Neural cell (in vitro differentiated cells): ENCODE data around the gene STIM1. TPM values are rescaled to one million over a fixed set of nuclear protein-coding genes. Genes with fewer than 3 reads are reported as not detected.

Source experiments
- H2AFZ ChIP-seq: fragments of 200-600, 300-800 bp; sonication (generic), shearing (Covaris generic); 2 replicates; pipeline ENCODE4 v1.6.0; 2014; ENCODE audit warnings: low read depth, mild to moderate bottlenecking, antibody characterized with exemption, low read length, moderate library complexity
- H3F3A ChIP-seq: fragments of 200-600 bp; shearing (Covaris generic); 2 replicates; pipeline ENCODE4 v1.6.1; 2016; ENCODE audit warnings: mild to moderate bottlenecking, moderate library complexity, mixed read lengths, antibody characterized with exemption, low read length; ENCODE audit not compliant: insufficient read depth, poor library complexity, severe bottlenecking
- H3K27ac ChIP-seq: fragments of 200-600, 300-800 bp; sonication (generic), shearing (Covaris generic); 2 replicates; pipeline ENCODE4 v1.5.1; 2014; ENCODE audit warnings: mild to moderate bottlenecking, low read length, moderate library complexity
- H3K27me3 ChIP-seq: fragments of 300-800, 200-600 bp; sonication (generic), shearing (Covaris generic); 2 replicates; pipeline ENCODE4 v1.6.0; 2014; ENCODE audit warnings: mild to moderate bottlenecking, low read depth, low read length, moderate library complexity; ENCODE audit not compliant: insufficient read depth
- H3K36me3 ChIP-seq: fragments of 300-800, 200-600 bp; sonication (generic), shearing (Covaris generic); 2 replicates; pipeline ENCODE4 v1.5.1; 2014; ENCODE audit warnings: mild to moderate bottlenecking, antibody characterized with exemption, low read length, moderate library complexity; ENCODE audit not compliant: insufficient read depth
- H3K4me2 ChIP-seq: fragments of 300-800, 200-600 bp; sonication (generic), shearing (Covaris generic); 2 replicates; pipeline ENCODE4 v1.6.0; 2014; ENCODE audit warnings: mild to moderate bottlenecking, low read length
- H3K4me3 ChIP-seq: fragments of 300-800, 200-600 bp; sonication (generic), shearing (Covaris generic); 2 replicates; pipeline ENCODE4 v1.5.1; 2014; ENCODE audit warnings: mild to moderate bottlenecking, low read length, moderate library complexity
- H3K79me2 ChIP-seq: fragments of 200-600 bp; shearing (Covaris generic); replicated peaks from 2 replicates; pipeline ENCODE4 v1.6.0; 2014; ENCODE audit warnings: mild to moderate bottlenecking, low read length, moderate library complexity; ENCODE audit not compliant: insufficient read depth
- H3K9ac ChIP-seq: fragments of 300-800, 200-600 bp; sonication (generic), shearing (Covaris generic); 2 replicates; pipeline ENCODE4 v1.6.1; 2016; ENCODE audit warnings: mild to moderate bottlenecking, low read length, mixed read lengths
- H3K9me2 ChIP-seq: fragments of 200-600 bp; shearing (Covaris generic); 2 replicates; pipeline ENCODE4 v1.6.1; 2016; ENCODE audit warnings: mild to moderate bottlenecking, low read length, mixed read lengths; ENCODE audit not compliant: insufficient read depth
- H3K9me3 ChIP-seq: fragments of 200-600, 300-800 bp; sonication (generic), shearing (Covaris generic); 2 replicates; pipeline ENCODE4 v1.6.1; 2016; ENCODE audit warnings: mild to moderate bottlenecking, mixed run types, low read length, moderate library complexity, mixed read lengths
- H4K20me1 ChIP-seq: fragments of 200-600 bp; shearing (Covaris generic); 2 replicates; pipeline ENCODE4 v1.6.1; 2016; ENCODE audit warnings: mild to moderate bottlenecking, mixed run types; ENCODE audit not compliant: insufficient read depth
- EP300 ChIP-seq: fragments of 450-650 bp; conservative IDR thresholded peaks from 2 replicates; pipeline ENCODE4 v1.6.1; 2014; ENCODE audit warnings: antibody characterized with exemption, mild to moderate bottlenecking, moderate library complexity; ENCODE audit not compliant: poor library complexity, severe bottlenecking
- EZH2 ChIP-seq: fragments of 200-600, 300-800 bp; shearing (Covaris generic), sonication (generic); IDR thresholded peaks from 2 replicates; pipeline ENCODE4 v1.6.1; 2014; ENCODE audit warnings: antibody characterized with exemption, low read length, borderline replicate concordance, mild to moderate bottlenecking; ENCODE audit not compliant: insufficient read depth, poor library complexity, severe bottlenecking
- MXI1 ChIP-seq: fragments of 450-650 bp; conservative IDR thresholded peaks from 2 replicates; pipeline ENCODE4 v1.6.1; 2014; ENCODE audit warnings: antibody characterized with exemption, mild to moderate bottlenecking; ENCODE audit not compliant: poor library complexity, severe bottlenecking
- POLR2AphosphoS5 ChIP-seq: IDR thresholded peaks from 2 replicates; pipeline ENCODE4 v1.6.1; 2012
- RAD21 ChIP-seq: fragments of 450-650 bp; conservative IDR thresholded peaks from 2 replicates; pipeline ENCODE4 v1.6.1; 2014; ENCODE audit warnings: antibody characterized with exemption, mild to moderate bottlenecking, moderate library complexity
- SMC3 ChIP-seq: fragments of 450-650 bp; conservative IDR thresholded peaks from 2 replicates; pipeline ENCODE4 v1.6.1; 2014; ENCODE audit warnings: antibody characterized with exemption, mild to moderate bottlenecking, moderate library complexity; ENCODE audit not compliant: poor library complexity
- TAF1 ChIP-seq: IDR thresholded peaks from 2 replicates; pipeline ENCODE4 v1.6.1; 2012; ENCODE audit warnings: low read depth
- polyA plus RNA-seq: library from polyadenylated mRNA; depleted of rRNA; stranded (reverse); fragments of >200 nt; gene quantifications from 2 replicates; pipeline ENCODE4 v1.2.3, GENCODE V29; 2014
- TF ChIP-seq, protein P1 (sequence below): IDR thresholded peaks from 2 replicates; pipeline ENCODE4 v1.6.1; 2012; ENCODE audit warnings: borderline replicate concordance
- TF ChIP-seq, protein P2 (sequence below): fragments of 450-650 bp; IDR thresholded peaks from 2 replicates; pipeline ENCODE4 v1.5.1; 2014; ENCODE audit warnings: antibody characterized with exemption, mild to moderate bottlenecking, moderate library complexity; ENCODE audit not compliant: poor library complexity, severe bottlenecking

STIM1 gene
- polyA plus RNA-seq, 1 donor from 2014 or later = 14.5 TPM

DNA sequence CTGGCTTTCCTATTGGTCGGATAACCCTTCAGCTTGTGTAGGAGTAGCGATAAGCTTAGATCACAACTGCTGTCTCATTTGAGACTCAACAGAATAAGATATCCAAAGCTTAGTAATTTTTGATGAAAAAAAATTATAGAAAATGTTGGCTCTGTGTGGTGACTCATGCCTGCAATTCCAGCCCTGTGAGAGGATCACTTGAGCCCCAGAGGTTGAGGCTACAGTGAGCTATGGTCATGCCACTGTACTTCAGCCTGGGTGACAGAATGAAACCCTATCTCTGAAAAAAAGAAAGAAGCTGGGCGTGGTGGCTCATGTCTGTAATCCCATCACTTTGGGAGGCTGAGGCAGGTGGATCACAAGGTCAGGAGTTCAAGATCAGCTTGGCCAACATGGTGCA, 183.5 kb downstream of the STIM1 start:
- no peaks in the 10 kb centered on the region for H3K79me2 ChIP-seq
- H3K9me3 ChIP-seq = no peaks in the 10 kb centered on the region
- H3K27ac ChIP-seq = no peak overlapping the region
- no peaks in the 10 kb centered on the region for H3F3A ChIP-seq
- no peaks in the 10 kb centered on the region for H3K27me3 ChIP-seq
- H3K36me3 ChIP-seq = no peaks in the 10 kb centered on the region
- H3K9ac ChIP-seq = no peak overlapping the region
- no peaks in the 10 kb centered on the region for H4K20me1 ChIP-seq
- H2AFZ ChIP-seq = no peak overlapping the region
- H3K4me3 ChIP-seq = no peak overlapping the region
- TF ChIP-seq EP300 (no peak), RAD21 (no peak)
- no peak overlapping the region for H3K4me2 ChIP-seq
- no peaks in the 10 kb centered on the region for H3K9me2 ChIP-seq

DNA sequence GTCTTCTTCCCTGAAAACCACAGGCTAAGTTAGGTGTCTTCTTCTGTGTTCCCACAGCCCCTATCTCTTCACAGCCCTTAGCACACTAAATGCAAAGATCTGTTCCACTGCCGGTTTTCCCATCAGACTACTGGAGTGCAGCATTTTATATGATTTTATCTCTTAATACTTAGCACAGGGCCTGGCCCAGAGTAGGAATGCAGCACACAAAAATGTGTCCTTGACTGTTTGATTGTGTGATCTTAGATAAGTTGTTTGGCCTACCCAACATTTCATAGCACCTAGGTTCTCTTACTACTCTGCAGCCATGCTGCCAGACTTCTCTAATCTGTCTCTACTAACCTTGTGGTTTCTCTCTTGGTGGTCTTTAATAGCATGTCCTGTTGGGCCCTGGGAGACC, 185.0 kb downstream of the STIM1 start:
- Histone ChIP-seq H4K20me1 (no peaks in the 10 kb centered on the region), H3K36me3 (no peaks in the 10 kb centered on the region), H3K27ac (no peak overlapping the region), H2AFZ (no peak overlapping the region), H3K79me2 (no peaks in the 10 kb centered on the region), H3K4me3 (no peak overlapping the region), H3F3A (no peaks in the 10 kb centered on the region), H3K9me2 (no peaks in the 10 kb centered on the region), H3K9me3 (no peaks in the 10 kb centered on the region), H3K27me3 (no peaks in the 10 kb centered on the region), H3K4me2 (no peak overlapping the region), H3K9ac (no peak overlapping the region)
- TF ChIP-seq POLR2AphosphoS5 (no peak), EP300 (no peak), RAD21 (no peak), MXI1 (no peak), SMC3 (no peak), EZH2 (no peak), TAF1 (no peak)
- TF ChIP-seq, protein P1, sequence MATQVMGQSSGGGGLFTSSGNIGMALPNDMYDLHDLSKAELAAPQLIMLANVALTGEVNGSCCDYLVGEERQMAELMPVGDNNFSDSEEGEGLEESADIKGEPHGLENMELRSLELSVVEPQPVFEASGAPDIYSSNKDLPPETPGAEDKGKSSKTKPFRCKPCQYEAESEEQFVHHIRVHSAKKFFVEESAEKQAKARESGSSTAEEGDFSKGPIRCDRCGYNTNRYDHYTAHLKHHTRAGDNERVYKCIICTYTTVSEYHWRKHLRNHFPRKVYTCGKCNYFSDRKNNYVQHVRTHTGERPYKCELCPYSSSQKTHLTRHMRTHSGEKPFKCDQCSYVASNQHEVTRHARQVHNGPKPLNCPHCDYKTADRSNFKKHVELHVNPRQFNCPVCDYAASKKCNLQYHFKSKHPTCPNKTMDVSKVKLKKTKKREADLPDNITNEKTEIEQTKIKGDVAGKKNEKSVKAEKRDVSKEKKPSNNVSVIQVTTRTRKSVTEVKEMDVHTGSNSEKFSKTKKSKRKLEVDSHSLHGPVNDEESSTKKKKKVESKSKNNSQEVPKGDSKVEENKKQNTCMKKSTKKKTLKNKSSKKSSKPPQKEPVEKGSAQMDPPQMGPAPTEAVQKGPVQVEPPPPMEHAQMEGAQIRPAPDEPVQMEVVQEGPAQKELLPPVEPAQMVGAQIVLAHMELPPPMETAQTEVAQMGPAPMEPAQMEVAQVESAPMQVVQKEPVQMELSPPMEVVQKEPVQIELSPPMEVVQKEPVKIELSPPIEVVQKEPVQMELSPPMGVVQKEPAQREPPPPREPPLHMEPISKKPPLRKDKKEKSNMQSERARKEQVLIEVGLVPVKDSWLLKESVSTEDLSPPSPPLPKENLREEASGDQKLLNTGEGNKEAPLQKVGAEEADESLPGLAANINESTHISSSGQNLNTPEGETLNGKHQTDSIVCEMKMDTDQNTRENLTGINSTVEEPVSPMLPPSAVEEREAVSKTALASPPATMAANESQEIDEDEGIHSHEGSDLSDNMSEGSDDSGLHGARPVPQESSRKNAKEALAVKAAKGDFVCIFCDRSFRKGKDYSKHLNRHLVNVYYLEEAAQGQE = no peak
- TF ChIP-seq, protein P2, sequence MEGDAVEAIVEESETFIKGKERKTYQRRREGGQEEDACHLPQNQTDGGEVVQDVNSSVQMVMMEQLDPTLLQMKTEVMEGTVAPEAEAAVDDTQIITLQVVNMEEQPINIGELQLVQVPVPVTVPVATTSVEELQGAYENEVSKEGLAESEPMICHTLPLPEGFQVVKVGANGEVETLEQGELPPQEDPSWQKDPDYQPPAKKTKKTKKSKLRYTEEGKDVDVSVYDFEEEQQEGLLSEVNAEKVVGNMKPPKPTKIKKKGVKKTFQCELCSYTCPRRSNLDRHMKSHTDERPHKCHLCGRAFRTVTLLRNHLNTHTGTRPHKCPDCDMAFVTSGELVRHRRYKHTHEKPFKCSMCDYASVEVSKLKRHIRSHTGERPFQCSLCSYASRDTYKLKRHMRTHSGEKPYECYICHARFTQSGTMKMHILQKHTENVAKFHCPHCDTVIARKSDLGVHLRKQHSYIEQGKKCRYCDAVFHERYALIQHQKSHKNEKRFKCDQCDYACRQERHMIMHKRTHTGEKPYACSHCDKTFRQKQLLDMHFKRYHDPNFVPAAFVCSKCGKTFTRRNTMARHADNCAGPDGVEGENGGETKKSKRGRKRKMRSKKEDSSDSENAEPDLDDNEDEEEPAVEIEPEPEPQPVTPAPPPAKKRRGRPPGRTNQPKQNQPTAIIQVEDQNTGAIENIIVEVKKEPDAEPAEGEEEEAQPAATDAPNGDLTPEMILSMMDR = no peak

DNA sequence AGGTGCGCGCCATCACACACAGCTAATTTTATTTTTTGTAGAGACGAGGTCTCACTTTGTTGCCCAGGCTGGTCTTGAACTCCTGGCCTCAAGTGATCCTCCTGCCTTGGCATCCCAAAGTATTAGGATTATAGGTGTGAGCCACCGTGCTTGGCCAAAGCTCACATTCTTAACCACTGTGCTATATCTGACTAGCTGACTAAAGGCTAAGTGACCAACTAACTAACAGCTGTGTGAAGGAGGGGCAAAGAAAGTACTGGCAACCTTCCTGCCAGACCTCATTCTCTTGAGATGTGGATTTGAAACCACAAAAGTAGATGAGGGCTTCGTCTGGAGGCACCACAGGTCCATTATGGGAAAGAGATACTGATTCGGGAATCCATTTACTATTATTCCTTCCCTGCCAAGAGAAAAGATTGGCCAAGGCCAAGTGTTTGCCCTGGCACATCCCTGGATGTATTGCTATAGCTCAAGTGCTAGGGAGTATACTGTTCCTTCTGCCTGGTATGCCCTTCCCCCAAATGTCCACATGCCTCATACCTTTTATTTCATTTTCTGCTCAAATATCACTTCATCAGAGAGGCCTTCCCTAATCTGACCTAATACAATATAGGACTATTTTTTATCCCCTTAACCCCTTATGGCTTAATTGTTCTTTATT, 186.4 kb downstream of the STIM1 start:
- H3K27me3 ChIP-seq = no peaks in the 10 kb centered on the region
- no peaks in the 10 kb centered on the region for H3K9me3 ChIP-seq
- no peak overlapping the region for H3K27ac ChIP-seq
- no peaks in the 10 kb centered on the region for H4K20me1 ChIP-seq
- H3K4me3 ChIP-seq = no peak overlapping the region
- H3K4me2 ChIP-seq = no peak overlapping the region
- no peaks in the 10 kb centered on the region for H3K79me2 ChIP-seq
- no peaks in the 10 kb centered on the region for H3F3A ChIP-seq
- TF ChIP-seq EP300 (no peak), EZH2 (no peak), RAD21 (no peak), SMC3 (no peak), POLR2AphosphoS5 (no peak), MXI1 (no peak), TAF1 (no peak)
- TF ChIP-seq, protein P1 = no peak
- TF ChIP-seq, protein P2 = no peak
- H3K9me2 ChIP-seq = no peaks in the 10 kb centered on the region
- H3K36me3 ChIP-seq = no peaks in the 10 kb centered on the region
- no peak overlapping the region for H2AFZ ChIP-seq
- H3K9ac ChIP-seq = no peak overlapping the region
